OCI-LY1 (cell line): ENCODE data around the gene ATP2C1.

Experiments used
- CTCF ChIP-seq: fragments of 200-600 bp; sonication (generic), shearing (Covaris generic); IDR thresholded peaks from 2 replicates; pipeline ENCODE4 v1.5.1; 2017; ENCODE audit warnings: mild to moderate bottlenecking, antibody characterized with exemption, low read length, moderate library complexity, mixed read lengths
- EZH2 ChIP-seq: fragments of 200-600 bp; sonication (generic), shearing (Covaris generic); IDR thresholded peaks from 2 replicates; pipeline ENCODE4 v1.8.0; 2017; ENCODE audit warnings: borderline replicate concordance, mixed run types, mild to moderate bottlenecking, antibody characterized with exemption, low read length, moderate library complexity, mixed read lengths

- TF ChIP-seq CTCF (no peak), EZH2 (no peak)
Observed at GRCh38 chr3:131001071-131001470, 107.2 kb downstream of the ATP2C1 start.
